ENCODE data around the gene ARHGDIB.

Gene ARHGDIB

DNA sequence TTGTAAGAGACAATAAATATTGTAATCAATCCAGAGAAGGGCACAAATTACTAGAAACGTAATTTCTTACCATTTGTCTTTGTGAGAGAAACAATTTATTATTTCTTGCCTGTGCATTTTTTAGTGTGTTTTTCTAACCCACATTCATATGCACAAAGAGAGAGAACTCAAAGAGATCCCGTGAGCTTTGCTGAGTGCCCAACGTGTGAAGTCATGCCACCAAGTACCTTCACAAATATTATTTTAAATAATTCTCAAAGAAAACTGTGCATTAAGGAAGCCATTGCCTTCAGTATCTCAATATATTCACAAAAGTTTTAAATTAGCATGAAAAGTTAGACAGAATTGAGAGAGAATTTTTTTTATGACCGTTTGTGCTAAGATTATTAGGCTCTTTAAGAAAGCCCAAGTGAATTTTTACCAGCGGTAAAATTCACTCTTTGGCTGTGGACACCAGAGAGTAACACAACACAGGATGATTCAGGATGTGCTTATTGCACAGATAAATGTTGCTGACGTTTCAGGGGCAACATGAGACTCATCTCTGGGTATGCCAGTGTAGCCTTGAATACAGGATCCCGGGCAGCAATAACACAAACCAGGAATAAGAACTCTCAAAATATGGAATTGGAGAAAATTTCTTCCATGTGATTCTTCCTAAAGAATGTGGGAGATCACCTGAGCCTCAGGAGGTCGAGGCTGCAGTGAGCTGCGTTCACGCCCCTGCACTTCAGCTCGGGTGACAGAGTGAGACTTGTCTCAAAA is 2.9 kb downstream of the ARHGDIB start:
- no peak overlapping the region for H3K4me3 ChIP-seq (ENCODE audit: low read length)
- no peak for DNase-seq (ENCODE audit: low read depth)
- TF ChIP-seq, protein P1, sequence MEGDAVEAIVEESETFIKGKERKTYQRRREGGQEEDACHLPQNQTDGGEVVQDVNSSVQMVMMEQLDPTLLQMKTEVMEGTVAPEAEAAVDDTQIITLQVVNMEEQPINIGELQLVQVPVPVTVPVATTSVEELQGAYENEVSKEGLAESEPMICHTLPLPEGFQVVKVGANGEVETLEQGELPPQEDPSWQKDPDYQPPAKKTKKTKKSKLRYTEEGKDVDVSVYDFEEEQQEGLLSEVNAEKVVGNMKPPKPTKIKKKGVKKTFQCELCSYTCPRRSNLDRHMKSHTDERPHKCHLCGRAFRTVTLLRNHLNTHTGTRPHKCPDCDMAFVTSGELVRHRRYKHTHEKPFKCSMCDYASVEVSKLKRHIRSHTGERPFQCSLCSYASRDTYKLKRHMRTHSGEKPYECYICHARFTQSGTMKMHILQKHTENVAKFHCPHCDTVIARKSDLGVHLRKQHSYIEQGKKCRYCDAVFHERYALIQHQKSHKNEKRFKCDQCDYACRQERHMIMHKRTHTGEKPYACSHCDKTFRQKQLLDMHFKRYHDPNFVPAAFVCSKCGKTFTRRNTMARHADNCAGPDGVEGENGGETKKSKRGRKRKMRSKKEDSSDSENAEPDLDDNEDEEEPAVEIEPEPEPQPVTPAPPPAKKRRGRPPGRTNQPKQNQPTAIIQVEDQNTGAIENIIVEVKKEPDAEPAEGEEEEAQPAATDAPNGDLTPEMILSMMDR (conservative IDR thresholded peaks at IDR 0.05; ENCODE audit: low read length), result no peak

DNA sequence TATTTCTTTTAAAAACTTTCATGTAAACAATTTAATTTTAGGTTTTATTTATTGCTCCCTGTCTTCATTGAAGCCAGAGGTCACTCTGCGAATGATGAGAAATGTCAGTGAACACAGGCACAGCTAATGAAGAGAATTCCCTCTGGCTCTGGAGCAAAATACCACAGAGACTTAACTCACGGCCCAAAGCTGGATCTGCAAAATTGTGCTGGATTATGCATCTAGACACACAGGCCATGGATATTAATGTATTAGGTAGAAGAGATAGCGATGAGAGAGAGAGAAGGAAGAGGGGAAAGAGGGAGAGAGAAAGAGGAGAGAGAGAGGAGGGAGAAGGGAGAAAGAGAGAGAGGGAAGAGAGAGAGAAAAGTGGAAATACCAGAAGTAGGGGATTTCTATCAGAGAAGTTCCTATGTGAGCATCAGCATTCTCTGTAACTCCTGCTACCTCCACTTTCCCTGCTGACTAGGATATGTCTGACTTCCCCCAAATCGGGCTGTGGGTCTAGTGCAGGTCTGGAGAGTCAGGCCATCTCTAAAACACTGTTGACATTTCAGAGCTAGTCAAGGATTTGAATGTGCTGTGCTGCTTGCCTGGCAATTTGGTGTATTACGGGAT is 3.7 kb downstream of the ARHGDIB start:
- TF ChIP-seq, protein P1 (conservative IDR thresholded peaks at IDR 0.05; ENCODE audit: low read length), result no peak
- H3K4me3 ChIP-seq (ENCODE audit: low read length), result no peak overlapping the region
- DNase-seq (ENCODE audit: low read depth), result no peak

DNA sequence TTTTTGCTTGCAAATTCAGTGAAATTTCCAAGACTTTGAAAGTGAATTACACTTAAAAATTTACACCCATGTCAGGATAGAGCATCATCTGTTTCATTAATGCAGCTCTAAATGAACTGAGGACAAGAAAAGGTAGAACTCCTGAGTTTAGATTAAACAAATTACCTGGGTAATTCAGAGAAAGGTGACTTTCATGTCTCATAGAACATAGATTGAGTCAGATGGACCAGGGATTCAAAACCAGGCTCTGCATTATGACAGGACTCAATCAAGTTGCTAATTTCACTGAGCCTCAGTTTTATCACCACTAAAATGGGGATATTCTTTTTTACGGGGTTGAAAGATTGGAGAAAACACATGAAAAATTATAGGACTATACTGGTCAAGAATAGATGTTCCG is 4.5 kb downstream of the ARHGDIB start:
- H3K4me3 ChIP-seq (ENCODE audit: low read length), result no peak overlapping the region
- TF ChIP-seq, protein P1 (conservative IDR thresholded peaks at IDR 0.05; ENCODE audit: low read length), result no peak
- no peak for DNase-seq (ENCODE audit: low read depth)

DNA sequence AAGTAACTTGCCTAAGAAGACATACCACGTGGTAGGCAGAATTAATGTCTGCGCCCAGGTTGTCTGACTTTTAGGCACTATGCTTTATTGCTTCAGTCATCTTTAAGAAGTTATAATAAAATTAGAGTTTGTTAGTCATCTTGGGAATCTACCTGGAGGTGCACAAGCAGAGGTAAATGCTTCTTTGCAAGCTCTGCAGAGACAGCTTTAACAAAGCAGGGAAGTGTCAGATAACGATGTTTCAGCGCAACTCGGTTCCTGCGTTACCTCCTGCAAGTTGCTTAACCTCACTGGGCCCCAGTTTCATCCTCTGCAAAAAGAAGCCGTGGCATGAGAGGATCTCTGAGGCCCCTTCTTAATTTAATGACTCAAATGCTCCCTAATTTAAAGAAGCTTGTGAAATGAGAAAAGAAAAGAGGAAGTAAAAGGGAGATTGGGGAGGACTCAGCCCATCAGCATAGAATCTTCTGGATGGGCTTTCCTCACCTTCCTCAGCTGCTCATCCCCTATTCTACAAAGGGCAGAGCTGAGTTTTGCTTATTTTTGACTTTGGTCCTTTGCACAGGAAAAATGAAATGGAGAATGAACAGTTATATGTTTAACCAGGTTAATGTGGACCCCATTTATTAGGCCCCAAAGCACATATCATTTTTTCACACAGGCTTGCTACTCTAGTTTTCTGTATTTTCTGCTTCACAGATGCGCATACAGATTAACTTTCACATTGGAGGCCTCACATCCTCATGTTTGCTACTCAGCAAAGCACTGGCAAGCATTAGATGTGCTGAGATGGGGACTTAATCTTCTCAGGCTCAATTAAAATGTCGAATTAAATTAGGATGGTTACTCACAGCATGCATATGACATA is 5.1 kb downstream of the ARHGDIB start:
- TF ChIP-seq, protein P1 (conservative IDR thresholded peaks at IDR 0.05; ENCODE audit: low read length), result no peak
- no peak for DNase-seq (ENCODE audit: low read depth)
- H3K4me3 ChIP-seq (ENCODE audit: low read length), result no peak overlapping the region

DNA sequence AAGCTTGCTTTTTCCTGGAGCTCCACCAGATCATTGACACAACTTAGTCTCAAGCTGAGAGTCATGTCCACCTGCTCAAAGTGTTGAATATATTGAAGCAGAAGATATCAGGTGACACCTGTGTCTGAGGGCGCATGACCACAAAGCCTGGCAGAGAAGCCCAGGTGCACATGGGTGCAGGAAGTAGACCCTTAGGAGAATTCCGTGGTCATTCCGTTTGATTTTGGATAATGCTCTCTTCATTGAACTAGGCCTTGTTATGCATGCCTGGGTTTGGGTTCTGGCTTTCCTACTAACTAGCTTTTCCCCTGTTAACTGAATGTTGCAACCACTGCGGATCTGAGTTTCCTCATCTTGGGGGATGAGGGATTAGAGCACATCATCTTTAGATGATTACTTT is 7.1 kb downstream of the ARHGDIB start:
- TF ChIP-seq, protein P1 (conservative IDR thresholded peaks at IDR 0.05; ENCODE audit: low read length), result no peak
- DNase-seq (ENCODE audit: low read depth), result no peak
- H3K4me3 ChIP-seq (ENCODE audit: low read length), result no peak overlapping the region

DNA sequence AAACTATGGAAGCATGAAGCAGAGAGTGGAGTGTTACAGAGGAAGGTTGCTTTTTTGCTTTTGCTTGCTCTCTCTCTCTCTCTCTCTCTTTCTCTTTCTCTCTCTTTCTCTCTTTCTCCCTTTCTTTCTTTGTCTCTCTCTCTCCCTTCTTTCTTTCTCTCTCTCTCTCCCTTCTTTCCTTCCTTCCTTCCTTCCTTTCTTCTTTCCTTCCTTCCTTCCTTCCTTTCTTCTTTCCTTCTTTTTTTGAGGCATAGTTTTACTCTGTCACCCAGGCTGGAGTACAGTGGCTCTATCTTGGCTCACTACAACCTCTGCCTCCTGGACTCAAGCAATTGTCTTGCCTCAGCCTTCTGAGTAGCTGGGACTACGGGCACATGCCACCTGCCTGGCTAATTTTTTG is 7.6 kb downstream of the ARHGDIB start:
- TF ChIP-seq, protein P1 (conservative IDR thresholded peaks at IDR 0.05; ENCODE audit: low read length), result no peak
- no peak for DNase-seq (ENCODE audit: low read depth)
- no peak overlapping the region for H3K4me3 ChIP-seq (ENCODE audit: low read length)

Measured in AG10803 (cell line).